HepG2 (cell line): Measurements from ENCODE around the gene CPNE5. TPM values are rescaled to one million over a fixed set of nuclear protein-coding genes. Genes with fewer than 3 reads are reported as not detected.
A peak's percentile ranks its signal among the peaks of the same experiment; 100 is the strongest.

Experiments
- BCLAF1 ChIP-seq: fragments of 450-650 bp; IDR thresholded peaks from 2 replicates; pipeline ENCODE4 v1.6.1; 2017; ENCODE audit warnings: mild to moderate bottlenecking
- HCFC1 ChIP-seq: fragments of 150-350 bp; IDR thresholded peaks from 2 replicates; pipeline ENCODE4 v1.6.1; 2014; ENCODE audit warnings: low read depth, low read length
- HNF1A ChIP-seq, 2 experiments: sonication (generic) in 1 of 2; formaldehyde crosslinking in 1 of 2; IDR thresholded peaks; 2 replicates each; pipeline versions ENCODE4 v1.4.0 to v1.6.1; 2016 to 2020; ENCODE audit warnings: borderline replicate concordance in 1 of 2, low read depth in 1 of 2, mild to moderate bottlenecking in 1 of 2, missing genetic modification reagents in 1 of 2
- KDM1A ChIP-seq: IDR thresholded peaks from 2 replicates; pipeline ENCODE4 v1.6.1; 2016; ENCODE audit warnings: missing compliant biosample characterization
- KDM3A ChIP-seq: IDR thresholded peaks from 2 replicates; pipeline ENCODE4 v1.6.1; 2018; ENCODE audit warnings: low read depth, missing compliant biosample characterization
- LCORL ChIP-seq, 2 experiments: fragments of 450-650 bp in 1 of 2; sonication (generic) in 1 of 2; formaldehyde crosslinking in 1 of 2; IDR thresholded peaks; 2 replicates each; pipeline versions ENCODE4 v1.5.0 to v1.6.1; 2017 to 2020; ENCODE audit warnings: antibody characterized with exemption in 1 of 2, missing genetic modification reagents in 1 of 2
- MTERF4 ChIP-seq: sonication (generic); formaldehyde crosslinking; IDR thresholded peaks from 2 replicates; pipeline ENCODE4 v1.8.0; 2023; ENCODE audit warnings: mild to moderate bottlenecking, missing genetic modification reagents
- POLR2A ChIP-seq, 2 experiments: IDR thresholded peaks; 2 replicates each; pipeline ENCODE4 v1.6.1; 2011; ENCODE audit warnings: low read depth in 2 of 2, low read length in 2 of 2, mild to moderate bottlenecking in 1 of 2, moderate library complexity in 1 of 2; ENCODE audit not compliant: insufficient read depth in 1 of 2
- SAFB2 ChIP-seq: sonication (generic); formaldehyde crosslinking; IDR thresholded peaks from 2 replicates; pipeline ENCODE4 v1.5.1; 2020; ENCODE audit warnings: missing genetic modification reagents, low read depth, mild to moderate bottlenecking, borderline replicate concordance
- SAP130 ChIP-seq: IDR thresholded peaks from 2 replicates; pipeline ENCODE4 v1.6.1; 2016; ENCODE audit warnings: low read depth
- SSRP1 ChIP-seq: IDR thresholded peaks from 2 replicates; pipeline ENCODE4 v1.6.1; 2016; ENCODE audit warnings: control low read depth
- ZBTB10 ChIP-seq: sonication (generic); formaldehyde crosslinking; IDR thresholded peaks from 2 replicates; pipeline ENCODE4 v1.4.0; 2020; ENCODE audit warnings: missing genetic modification reagents, borderline replicate concordance
- ZFP36L2 ChIP-seq: sonication (generic); formaldehyde crosslinking; IDR thresholded peaks from 2 replicates; pipeline ENCODE4 v1.4.0; 2020; ENCODE audit warnings: missing genetic modification reagents
- ZNF460 ChIP-seq: sonication (generic); formaldehyde crosslinking; IDR thresholded peaks from 2 replicates; pipeline ENCODE4 v1.5.1; 2020; ENCODE audit warnings: missing genetic modification reagents, mild to moderate bottlenecking, borderline replicate concordance
- ZNF549 ChIP-seq: sonication (generic); formaldehyde crosslinking; IDR thresholded peaks from 2 replicates; pipeline ENCODE4 v1.5.0; 2020; ENCODE audit warnings: missing genetic modification reagents
- ZNF614 ChIP-seq: IDR thresholded peaks from 2 replicates; pipeline ENCODE4 v1.6.1; 2018; ENCODE audit warnings: missing biosample characterization, missing genetic modification reagents, inconsistent platforms, borderline replicate concordance
- polyA plus RNA-seq, 8 experiments: library from polyadenylated mRNA; depleted of rRNA in 3 of 8; stranded (reverse) in 7 of 8; unstranded in 1 of 8; fragments of >200 nt; fragmentation: Illumina TruSeq in 4 of 8; extraction: Trizol in 4 of 8; gene quantifications; 2 replicates each; pipeline versions ENCODE4 v1.2.1 to v1.2.3, GENCODE V29; 2011 to 2016; ENCODE audit warnings: low read depth in 4 of 8, missing spikeins in 1 of 8, mixed read lengths in 1 of 8; ENCODE audit not compliant: insufficient read depth in 1 of 8
- total RNA-seq, 5 experiments: library from RNA; depleted of rRNA; stranded (reverse); fragments of >200 nt; fragmentation: Illumina TruSeq; extraction: Trizol; gene quantifications; 2 replicates each; pipeline ENCODE4 v1.2.3, GENCODE V29; 2016; ENCODE audit warnings: low read depth in 1 of 5

CPNE5 gene
- total and polyA plus RNA-seq, 2 of the 13 experiments (the other 11 are each of a cell fraction or from before 2014, with no cell fraction given): 0.16 TPM; not detected in 1

GRCh38 chr6:36874443-36875249, 35.4 kb upstream of the CPNE5 start, which contains the start of gene PPIL1 (continued):
- no peak for TF ChIP-seq BCLAF1
- no peak for TF ChIP-seq ZBTB10 (CRISPR knock-in tag)
- peak; percentile 63 for TF ChIP-seq HCFC1
- TF ChIP-seq ZNF549 (CRISPR knock-in tag): no peak
- TF ChIP-seq SAFB2 (CRISPR knock-in tag): peak; percentile 62; the same call in 1 of the 2 replicates
- TF ChIP-seq LCORL (IDR thresholded peaks at IDR 0.05): peak; percentile 86
- peak; percentile 80 for TF ChIP-seq LCORL (CRISPR knock-in tag; IDR thresholded peaks at IDR 0.05)
- peak; percentile 94; the same call in 1 of the 2 replicates for TF ChIP-seq ZNF614 (CRISPR knock-in tag)
- no peak; the same call in 1 of the 2 replicates for TF ChIP-seq ZNF460 (CRISPR knock-in tag)
- TF ChIP-seq MTERF4 (CRISPR knock-in tag): no peak; the same call in 1 of the 2 replicates
- peak; percentile 98 for TF ChIP-seq SAP130
- no peak for TF ChIP-seq ZFP36L2 (CRISPR knock-in tag)
- peak; percentile 96 for TF ChIP-seq KDM3A (CRISPR knock-in tag)
- TF ChIP-seq KDM1A (CRISPR knock-in tag): no peak
- peak; percentile 67 to 78; a peak in 3 of 4 replicates for TF ChIP-seq POLR2A (IDR thresholded peaks at IDR 0.05; ENCODE audit: insufficient read depth in 1 of 2, low read depth in 2 of 2, low read length in 2 of 2)
- no peak; the same call in none of the 2 replicates for TF ChIP-seq HNF1A (IDR thresholded peaks at IDR 0.05; ENCODE audit: low read depth)
- TF ChIP-seq HNF1A (CRISPR knock-in tag; IDR thresholded peaks at IDR 0.05; ENCODE audit: borderline replicate concordance): peak; percentile 45; the same call in 1 of the 2 replicates
- peak; percentile 71; the same call in 1 of the 2 replicates for TF ChIP-seq SSRP1
